ENCODE data around the gene INSYN2A. TPM values are rescaled to one million over a fixed set of nuclear protein-coding genes. Genes with fewer than 3 reads are reported as not detected.

INSYN2A gene
- total and polyA plus RNA-seq, 4 donors = 0.54 TPM; not detected in 3

- no peak overlapping the region for H3K9ac ChIP-seq (ENCODE audit: low read depth in 1 of 2, low read length in 2 of 2)
- no peaks in the 10 kb centered on the region for H3K27me3 ChIP-seq (ENCODE audit: control insufficient read depth in 4 of 4, insufficient read depth in 4 of 4, low read length in 3 of 4)
- no peak for TF ChIP-seq GABPA (IDR thresholded peaks at IDR 0.05 in 1 of 2, conservative IDR thresholded peaks at IDR 0.05 in 1 of 2)
- TF ChIP-seq YY1 (IDR thresholded peaks at IDR 0.05) = no peak
- no peak for TF ChIP-seq TAF1 (conservative IDR thresholded peaks at IDR 0.05)
- no peak for TF ChIP-seq RAD21 (IDR thresholded peaks at IDR 0.05)
- TF ChIP-seq MAX (IDR thresholded peaks at IDR 0.05) = no peak
- no peak for TF ChIP-seq CTCF (IDR thresholded peaks at IDR 0.05; ENCODE audit: low read depth, low read length, missing input control)
- no peak for TF ChIP-seq REST (IDR thresholded peaks at IDR 0.05)
- TF ChIP-seq SP1 (IDR thresholded peaks at IDR 0.05) = no peak
- no peak for TF ChIP-seq EGR1 (IDR thresholded peaks at IDR 0.05; ENCODE audit: low read depth in 2 of 2)
- no peak for TF ChIP-seq JUND (IDR thresholded peaks at IDR 0.05)
- TF ChIP-seq RXRA (IDR thresholded peaks at IDR 0.05) = no peak
- no peak for TF ChIP-seq HNF4A (conservative IDR thresholded peaks at IDR 0.05)
- no peak for TF ChIP-seq ATF3 (IDR thresholded peaks at IDR 0.05)
- TF ChIP-seq HNF4G (IDR thresholded peaks at IDR 0.05) = no peak
- no peak for TF ChIP-seq FOXA2 (IDR thresholded peaks at IDR 0.05)
- no peak for TF ChIP-seq FOXA1 (IDR thresholded peaks at IDR 0.05)
- TF ChIP-seq ZBTB33 (IDR thresholded peaks at IDR 0.05) = no peak
- TF ChIP-seq NR2F2 (IDR thresholded peaks at IDR 0.05) = no peak
- H3K36me3 ChIP-seq (ENCODE audit: control insufficient read depth in 4 of 4, insufficient read depth in 3 of 4, low read depth in 1 of 4, low read length in 3 of 4) = no peaks in the 10 kb centered on the region
- H3K9me3 ChIP-seq (ENCODE audit: control insufficient read depth in 4 of 4, low read length in 3 of 4) = no peaks in the 10 kb centered on the region
- DNase-seq (ENCODE audit: low spot score) = no peak
- no peak overlapping the region for H3K27ac ChIP-seq (ENCODE audit: low read depth in 1 of 2, low read length in 2 of 2)
- no peak overlapping the region for H3K4me3 ChIP-seq (ENCODE audit: low read depth in 1 of 3, low read length in 3 of 3)
- peaks cover 7 to 22% (median 17%) of the 10 kb centered on the region in 4 donors for H3K4me1 ChIP-seq (ENCODE audit: control insufficient read depth in 4 of 4, insufficient read depth in 4 of 4, low read length in 3 of 4)
- WGBS = 93% methylated on average over 10 of the region's 10 CpGs
Observed at GRCh38 chr10:127227027-127227426, 30.6 kb upstream of the INSYN2A start.
